Measurements from ENCODE around the gene GPC3. TPM values are rescaled to one million over a fixed set of nuclear protein-coding genes. Genes with fewer than 3 reads are reported as not detected.

GPC3 gene
- total RNA-seq, 4 donors from 2014 or later: 4.9 to 10.9 (median 9.2) TPM

GRCh38 chrX:133593531-133593930, 391.9 kb downstream of the GPC3 start:
- 84% methylated on average over 5 of the region's 5 CpGs for WGBS
- H3K27ac ChIP-seq: no peak overlapping the region
- no peaks in the 10 kb centered on the region for H3K27me3 ChIP-seq
- no peaks in the 10 kb centered on the region for H3K36me3 ChIP-seq
- H3K4me1 ChIP-seq: no peaks in the 10 kb centered on the region
- no peaks in the 10 kb centered on the region for H3K9me3 ChIP-seq
- no peak overlapping the region for H3K4me3 ChIP-seq
- TF ChIP-seq EP300 (IDR thresholded peaks at IDR 0.05): no peak
- TF ChIP-seq CTCF (IDR thresholded peaks at IDR 0.05): no peak
- TF ChIP-seq POLR2A (IDR thresholded peaks at IDR 0.05): no peak
- no peak for TF ChIP-seq POLR2AphosphoS5 (IDR thresholded peaks at IDR 0.05)
- DNase-seq (ENCODE audit: low spot score in 2 of 2): no peak

- no peaks in the 10 kb centered on the region for H3K27me3 ChIP-seq
Observed at GRCh38 chrX:133590703-133591505, 394.5 kb downstream of the GPC3 start.

GRCh38 chrX:133588827-133589226, 396.6 kb downstream of the GPC3 start:
- H3K27ac ChIP-seq: no peak overlapping the region
- H3K36me3 ChIP-seq: no peaks in the 10 kb centered on the region
- DNase-seq (ENCODE audit: low spot score in 2 of 2): no peak
- TF ChIP-seq POLR2AphosphoS5 (IDR thresholded peaks at IDR 0.05): no peak
- TF ChIP-seq POLR2A (IDR thresholded peaks at IDR 0.05): no peak
- no peak for TF ChIP-seq CTCF (IDR thresholded peaks at IDR 0.05)
- TF ChIP-seq EP300 (IDR thresholded peaks at IDR 0.05): no peak
- 73% methylated on average over 1 of the region's 1 CpG for WGBS
- H3K27me3 ChIP-seq: no peaks in the 10 kb centered on the region
- H3K4me1 ChIP-seq: no peaks in the 10 kb centered on the region
- H3K4me3 ChIP-seq: no peak overlapping the region
- H3K9me3 ChIP-seq: no peaks in the 10 kb centered on the region

More at GRCh38 chrX:133590703-133591505, 394.5 kb downstream of the GPC3 start:
- no peaks in the 10 kb centered on the region for H3K4me1 ChIP-seq
- H3K4me3 ChIP-seq: no peak overlapping the region
- H3K27ac ChIP-seq: no peak overlapping the region
- 64% methylated on average over 7 of the region's 7 CpGs for WGBS
- TF ChIP-seq POLR2AphosphoS5 (IDR thresholded peaks at IDR 0.05) (no peak), CTCF (IDR thresholded peaks at IDR 0.05) (no peak), POLR2A (IDR thresholded peaks at IDR 0.05) (no peak), EP300 (IDR thresholded peaks at IDR 0.05) (no peak)
- H3K9me3 ChIP-seq: no peaks in the 10 kb centered on the region
- no peak for DNase-seq (ENCODE audit: low spot score in 2 of 2)
- H3K36me3 ChIP-seq: no peaks in the 10 kb centered on the region

GRCh38 chrX:133587818-133588217, 397.6 kb downstream of the GPC3 start:
- Histone ChIP-seq H3K36me3 (no peaks in the 10 kb centered on the region), H3K9me3 (no peaks in the 10 kb centered on the region), H3K4me3 (no peak overlapping the region), H3K27me3 (no peaks in the 10 kb centered on the region), H3K4me1 (no peaks in the 10 kb centered on the region), H3K27ac (no peak overlapping the region)
- no peak for TF ChIP-seq POLR2AphosphoS5 (IDR thresholded peaks at IDR 0.05)
- TF ChIP-seq EP300 (IDR thresholded peaks at IDR 0.05): no peak
- no peak for TF ChIP-seq POLR2A (IDR thresholded peaks at IDR 0.05)
- no peak for TF ChIP-seq CTCF (IDR thresholded peaks at IDR 0.05)
- DNase-seq (ENCODE audit: low spot score in 2 of 2): no peak
- WGBS: 66% methylated on average over 4 of the region's 4 CpGs

GRCh38 chrX:133587071-133587470, 398.3 kb downstream of the GPC3 start:
- DNase-seq (ENCODE audit: low spot score in 2 of 2): no peak
- WGBS: 57% methylated on average over 4 of the region's 4 CpGs
- no peaks in the 10 kb centered on the region for H3K36me3 ChIP-seq
- H3K27me3 ChIP-seq: no peaks in the 10 kb centered on the region
- H3K4me3 ChIP-seq: no peak overlapping the region
- TF ChIP-seq POLR2AphosphoS5 (IDR thresholded peaks at IDR 0.05) (no peak), EP300 (IDR thresholded peaks at IDR 0.05) (no peak), CTCF (IDR thresholded peaks at IDR 0.05) (no peak), POLR2A (IDR thresholded peaks at IDR 0.05) (no peak)
- H3K4me1 ChIP-seq: no peaks in the 10 kb centered on the region
- no peak overlapping the region for H3K27ac ChIP-seq
- no peaks in the 10 kb centered on the region for H3K9me3 ChIP-seq

Measured in suprapubic skin (tissue), 4 donors.